BE2C (cell line): ENCODE results near the gene SLF2.
A peak's percentile ranks its signal among the peaks of the same experiment; 100 is the strongest.

ENCODE experiments used
- DNase-seq: peaks from one replicate; pipeline ENCODE4 v3.0.0-alpha.2; 2020
- H3K27me3 ChIP-seq: fragments of 250-450 bp; sonication (Bioruptor Pico); 2 replicates; pipeline ENCODE4 v1.5.1; 2020; ENCODE audit warnings: mild to moderate bottlenecking
- H3K36me3 ChIP-seq: fragments of 250-450 bp; sonication (Bioruptor Pico); 2 replicates; pipeline ENCODE4 v1.5.1; 2020; ENCODE audit warnings: mild to moderate bottlenecking
- H3K4me1 ChIP-seq: fragments of 250-450 bp; sonication (Bioruptor Pico); 2 replicates; pipeline ENCODE4 v1.5.1; 2020
- H3K4me3 ChIP-seq: 2 replicates; pipeline ENCODE4 v1.5.1; 2011; ENCODE audit warnings: low read depth, low read length
- H3K9me3 ChIP-seq: fragments of 250-450 bp; sonication (Bioruptor Pico); 2 replicates; pipeline ENCODE4 v1.5.1; 2020
- TF ChIP-seq, protein P1 (sequence below): IDR thresholded peaks from 2 replicates; pipeline ENCODE4 v1.5.1; 2012; ENCODE audit warnings: mild to moderate bottlenecking, low read depth, low read length

Gene SLF2

DNA sequence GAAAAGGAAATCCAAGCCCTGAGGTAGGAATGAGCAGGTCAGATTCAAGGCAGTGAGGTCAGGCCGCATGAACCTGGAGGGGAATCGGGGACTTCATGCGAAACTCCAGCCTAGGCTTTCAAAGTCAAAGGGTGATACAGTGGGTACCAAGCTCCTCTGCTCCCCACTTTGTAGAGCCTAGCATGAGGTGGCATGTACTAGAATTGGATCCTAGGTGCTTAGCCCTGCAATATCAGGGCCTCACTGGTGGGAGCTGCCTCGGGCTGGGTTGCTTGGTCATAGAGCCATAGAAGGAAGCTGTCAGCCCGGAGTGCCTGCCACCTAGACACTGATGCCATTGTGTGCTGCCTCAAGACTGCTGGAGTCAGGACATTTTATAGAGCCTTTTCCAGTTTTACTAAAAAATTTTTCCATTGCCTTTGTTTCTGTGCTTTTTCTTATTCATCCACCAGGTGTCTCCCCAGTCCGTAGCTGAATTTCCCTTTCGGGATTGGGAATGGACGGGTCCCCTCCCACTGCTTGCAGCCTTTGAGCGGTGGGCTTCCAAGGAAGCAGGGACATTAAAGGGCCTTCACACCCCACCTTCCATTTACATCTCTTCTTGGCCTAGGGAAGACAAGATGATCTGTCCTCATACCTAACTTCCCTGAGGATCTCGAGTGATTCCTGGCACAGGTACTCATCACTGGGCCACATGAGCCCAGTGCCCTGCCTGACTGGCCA, 81.4 kb downstream of the SLF2 start:
- no peaks in the 10 kb centered on the region for H3K9me3 ChIP-seq
- TF ChIP-seq, protein P1, sequence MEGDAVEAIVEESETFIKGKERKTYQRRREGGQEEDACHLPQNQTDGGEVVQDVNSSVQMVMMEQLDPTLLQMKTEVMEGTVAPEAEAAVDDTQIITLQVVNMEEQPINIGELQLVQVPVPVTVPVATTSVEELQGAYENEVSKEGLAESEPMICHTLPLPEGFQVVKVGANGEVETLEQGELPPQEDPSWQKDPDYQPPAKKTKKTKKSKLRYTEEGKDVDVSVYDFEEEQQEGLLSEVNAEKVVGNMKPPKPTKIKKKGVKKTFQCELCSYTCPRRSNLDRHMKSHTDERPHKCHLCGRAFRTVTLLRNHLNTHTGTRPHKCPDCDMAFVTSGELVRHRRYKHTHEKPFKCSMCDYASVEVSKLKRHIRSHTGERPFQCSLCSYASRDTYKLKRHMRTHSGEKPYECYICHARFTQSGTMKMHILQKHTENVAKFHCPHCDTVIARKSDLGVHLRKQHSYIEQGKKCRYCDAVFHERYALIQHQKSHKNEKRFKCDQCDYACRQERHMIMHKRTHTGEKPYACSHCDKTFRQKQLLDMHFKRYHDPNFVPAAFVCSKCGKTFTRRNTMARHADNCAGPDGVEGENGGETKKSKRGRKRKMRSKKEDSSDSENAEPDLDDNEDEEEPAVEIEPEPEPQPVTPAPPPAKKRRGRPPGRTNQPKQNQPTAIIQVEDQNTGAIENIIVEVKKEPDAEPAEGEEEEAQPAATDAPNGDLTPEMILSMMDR = peak; percentile 70
- H3K36me3 ChIP-seq = peaks cover 46% of the 10 kb centered on the region
- H3K4me1 ChIP-seq = peaks cover 8% of the 10 kb centered on the region; the same call in 1 of the 2 replicates
- H3K4me3 ChIP-seq = no peak overlapping the region
- H3K27me3 ChIP-seq = no peaks in the 10 kb centered on the region
- DNase-seq = peak; percentile 58

DNA sequence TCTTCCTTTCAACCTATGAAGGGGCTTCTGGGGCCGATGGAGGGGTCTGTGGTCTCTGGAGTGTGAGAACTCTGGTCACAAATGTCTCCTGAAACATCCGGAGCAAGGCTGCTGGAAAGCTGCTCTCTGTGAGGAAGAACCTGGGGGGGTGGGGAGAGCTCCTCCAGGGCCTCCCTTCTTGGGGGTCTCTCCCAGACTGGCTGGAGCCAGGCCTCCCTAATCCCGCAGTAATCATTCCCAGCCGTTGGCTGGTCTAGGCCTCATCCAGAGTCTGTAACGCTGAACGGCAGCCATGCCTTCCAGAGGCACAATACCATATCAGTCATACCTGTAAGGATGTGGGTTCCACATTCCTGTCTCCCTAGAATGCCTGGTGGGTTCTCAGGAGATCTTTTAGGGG, 82.4 kb downstream of the SLF2 start:
- Histone ChIP-seq H3K36me3 (peaks cover 35% of the 10 kb centered on the region), H3K4me3 (no peak overlapping the region)

DNA sequence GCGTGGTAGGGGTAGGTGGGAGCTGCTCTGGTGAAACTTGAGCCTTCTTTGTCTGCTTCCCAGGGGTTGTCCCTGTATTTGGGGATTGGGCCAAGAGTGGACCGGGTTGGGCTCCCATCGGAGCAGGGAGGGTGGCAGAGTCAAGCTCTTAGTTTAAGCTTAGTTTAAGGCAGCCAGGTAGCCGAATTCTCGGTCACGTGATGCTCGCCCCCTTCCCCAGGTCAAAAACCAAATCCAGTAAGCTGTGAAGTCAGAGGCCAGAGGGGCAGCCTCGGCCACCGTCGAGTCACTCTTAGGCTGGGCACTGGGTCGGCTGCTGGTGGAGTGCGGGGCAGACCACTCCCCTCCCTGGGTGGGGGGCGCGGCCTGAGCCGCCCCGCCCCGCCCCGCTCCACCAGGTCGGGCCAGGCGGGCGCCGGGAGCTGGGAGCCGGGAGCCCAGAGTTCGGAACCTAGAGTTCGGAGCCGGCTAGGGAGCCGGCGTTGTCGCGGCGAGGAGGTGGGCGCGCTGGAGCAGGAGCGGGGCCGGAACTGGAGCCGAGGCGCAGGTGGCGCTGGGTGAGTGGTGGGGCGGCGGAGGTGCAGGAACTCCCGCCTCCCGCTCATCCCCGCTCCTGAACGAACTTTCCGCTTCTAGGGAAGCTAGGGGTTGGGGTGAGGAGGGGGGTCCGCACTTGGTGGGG, 84.1 kb downstream of the SLF2 start:
- Histone ChIP-seq H3K4me3 (peak overlapping the region; percentile 79), H3K36me3 (peaks cover 21% of the 10 kb centered on the region), H3K9me3 (no peaks in the 10 kb centered on the region), H3K4me1 (peaks cover 17% of the 10 kb centered on the region; the same call in 1 of the 2 replicates), H3K27me3 (no peaks in the 10 kb centered on the region)
- TF ChIP-seq, protein P1 = no peak
- DNase-seq = peak; percentile 53

More for the DNA sequence above, 82.4 kb downstream of the SLF2 start:
- Histone ChIP-seq H3K27me3 (no peaks in the 10 kb centered on the region), H3K9me3 (no peaks in the 10 kb centered on the region), H3K4me1 (peaks cover 8% of the 10 kb centered on the region; the same call in 1 of the 2 replicates)
- TF ChIP-seq, protein P1 = no peak
- peak; percentile 43 for DNase-seq

DNA sequence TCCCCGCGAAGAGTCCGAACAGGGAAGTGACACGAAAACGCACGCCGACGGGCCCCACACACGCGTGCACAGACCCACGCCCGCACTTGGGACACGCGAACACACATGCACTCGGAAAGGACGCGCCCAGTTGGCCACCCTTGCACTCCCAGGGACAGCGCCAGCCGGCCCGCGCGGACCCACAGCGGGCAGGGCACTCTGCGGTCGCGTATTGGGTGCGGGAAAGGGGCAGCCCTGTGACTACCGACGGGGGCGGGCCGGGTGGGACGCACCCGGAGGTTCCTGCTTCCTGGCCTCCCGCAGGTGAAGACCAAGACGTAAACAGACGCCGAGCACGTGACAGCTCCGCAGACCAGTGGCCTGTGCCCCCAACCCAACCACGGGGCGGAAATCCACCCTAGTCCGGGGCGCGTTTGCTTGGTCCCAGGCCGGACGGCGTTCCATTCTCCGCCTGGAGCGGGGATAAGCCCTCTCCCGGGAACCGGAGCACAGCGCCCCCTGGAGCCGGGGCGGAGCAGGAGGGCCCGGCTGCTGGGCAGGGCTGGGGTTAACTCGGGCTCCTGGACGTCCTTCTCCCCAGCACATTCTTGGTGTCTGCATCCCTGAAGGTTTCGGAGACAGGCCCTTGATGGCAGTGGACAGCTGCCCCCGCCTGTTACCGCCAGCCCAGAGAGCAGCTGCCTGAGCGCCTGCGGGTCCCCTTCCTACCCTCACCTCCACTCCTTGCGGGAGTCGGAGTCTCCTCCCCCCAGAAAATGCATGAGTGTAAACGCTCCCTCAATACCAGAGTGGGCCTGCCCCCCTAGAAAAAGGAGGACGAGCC, 84.8 kb downstream of the SLF2 start:
- peak; percentile 87 for DNase-seq
- Histone ChIP-seq H3K27me3 (no peaks in the 10 kb centered on the region), H3K9me3 (no peaks in the 10 kb centered on the region), H3K36me3 (peaks cover 21% of the 10 kb centered on the region), H3K4me3 (peak overlapping the region; percentile 79), H3K4me1 (peaks cover 17% of the 10 kb centered on the region; the same call in 1 of the 2 replicates)
- TF ChIP-seq, protein P1 = peak; percentile 78

DNA sequence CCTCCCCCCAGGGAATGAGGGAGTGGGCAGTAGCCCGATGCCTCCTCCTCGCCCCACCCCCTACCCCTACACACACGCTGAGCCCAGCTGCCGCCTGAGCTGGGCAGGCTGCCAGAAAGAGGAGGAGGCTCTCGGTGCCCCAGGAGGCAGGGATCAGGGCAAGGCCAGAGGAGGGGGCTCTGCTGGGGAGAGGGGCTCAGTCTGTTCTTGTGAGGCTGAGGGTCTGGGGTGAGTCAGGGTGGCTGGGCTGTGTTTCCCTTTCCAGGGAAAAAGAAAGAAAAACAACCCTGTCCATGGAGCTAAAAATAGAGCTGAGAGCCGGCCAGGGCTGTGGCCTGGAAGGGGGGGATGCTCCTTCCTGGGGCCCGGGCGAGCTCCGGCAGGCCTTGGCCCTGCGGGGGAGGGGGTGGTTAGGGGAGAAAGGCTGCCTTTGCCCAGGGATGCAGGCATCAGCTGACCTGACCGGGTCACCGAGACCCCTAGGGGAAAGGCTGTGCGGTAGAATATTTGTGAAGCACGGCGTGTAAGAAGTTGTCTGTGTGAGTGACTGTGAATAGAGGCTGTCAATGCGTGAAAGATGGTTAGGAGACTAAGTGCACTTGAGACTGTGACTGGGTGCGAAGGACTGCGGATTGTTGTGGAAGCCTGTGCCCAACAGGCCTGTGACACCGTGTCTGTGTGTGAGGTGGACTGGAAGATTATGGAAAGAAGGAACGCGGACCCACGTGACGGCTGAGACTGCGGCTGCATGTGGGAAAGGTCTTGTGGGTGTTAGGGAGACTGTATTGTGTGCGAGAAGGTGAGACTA, 85.6 kb downstream of the SLF2 start:
- peaks cover 17% of the 10 kb centered on the region; the same call in 1 of the 2 replicates for H3K4me1 ChIP-seq
- no peaks in the 10 kb centered on the region for H3K9me3 ChIP-seq
- H3K36me3 ChIP-seq = peaks cover 22% of the 10 kb centered on the region
- TF ChIP-seq, protein P1 = no peak
- no peaks in the 10 kb centered on the region for H3K27me3 ChIP-seq
- H3K4me3 ChIP-seq = peak overlapping the region; percentile 79
- DNase-seq = peak; percentile 94
